Urothelium cell line (cell line): ENCODE data around the gene NYAP2.

ENCODE experiments used
- DNase-seq: peaks from one replicate; pipeline ENCODE4 v3.0.0; 2011; ENCODE audit warnings: low spot score, mixed read lengths
- FAIRE-seq: peaks from 2 replicates; lab custom pipeline; 2011; peaks lifted over from hg19 to GRCh38; lab: Jason Lieb, UNC

NYAP2 gene

GRCh38 chr2:225425284-225425683, 25.8 kb downstream of the NYAP2 start:
- FAIRE-seq, result no peak
- no peak for DNase-seq

GRCh38 chr2:225428360-225428759, 28.9 kb downstream of the NYAP2 start:
- DNase-seq, result no peak
- FAIRE-seq, result no peak

GRCh38 chr2:225429717-225430116, 30.2 kb downstream of the NYAP2 start:
- FAIRE-seq, result no peak
- no peak for DNase-seq

DNA sequence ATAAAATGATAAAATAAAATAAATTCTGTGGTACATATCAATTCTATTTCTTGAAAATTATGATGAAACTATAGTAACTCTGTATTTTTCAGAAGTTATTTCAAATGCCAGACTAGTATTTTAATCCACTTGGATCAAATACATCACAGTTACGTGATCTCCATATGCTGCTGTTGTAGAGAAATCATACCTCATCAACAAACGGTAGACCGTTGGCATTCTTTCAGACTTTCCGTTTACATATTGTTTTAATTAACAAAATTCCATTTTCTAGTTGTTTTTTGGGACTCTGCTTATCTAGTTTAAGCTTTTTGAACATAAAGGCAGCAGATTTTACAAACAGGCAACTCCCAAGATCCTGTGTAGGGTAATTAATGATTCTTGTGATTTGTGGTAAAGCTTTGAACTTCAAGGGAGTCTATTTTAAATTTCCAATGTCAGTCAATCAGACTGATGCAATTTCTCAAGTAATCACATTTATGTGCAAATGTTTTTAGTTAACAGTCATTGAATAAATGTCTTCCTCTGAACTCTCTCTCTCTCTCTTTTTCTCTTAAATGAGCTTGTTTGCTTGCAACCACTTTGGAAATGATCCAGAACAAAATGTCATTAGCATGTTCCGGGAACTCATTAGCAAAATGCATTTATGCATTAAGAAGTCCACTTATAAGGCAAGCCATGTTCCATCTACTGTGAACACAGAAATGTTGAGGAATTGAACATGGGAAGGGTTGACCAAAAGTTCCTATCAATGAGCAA, 31.8 kb downstream of the NYAP2 start:
- no peak for FAIRE-seq
- no peak for DNase-seq

DNA sequence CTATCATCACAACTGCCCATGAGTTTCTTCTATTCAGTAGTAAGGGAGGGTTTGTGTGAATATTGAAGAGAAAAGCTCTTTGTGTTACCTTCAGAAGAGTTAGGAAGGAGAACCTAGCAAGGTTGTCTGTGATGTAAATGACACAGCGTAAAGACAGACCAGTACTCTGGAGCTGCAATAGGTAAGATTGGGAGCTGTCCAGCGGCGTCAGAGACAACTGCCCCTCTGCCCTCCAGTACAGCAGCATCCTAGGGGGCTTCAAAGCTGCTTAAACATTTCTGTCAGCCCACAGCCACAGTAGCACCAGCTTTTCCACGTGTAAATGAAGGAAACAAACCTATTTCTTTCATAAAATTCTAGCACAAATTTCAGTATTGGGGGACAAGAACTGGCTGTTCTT, 34.5 kb downstream of the NYAP2 start:
- DNase-seq (peak; percentile 3), FAIRE-seq (no peak)

DNA sequence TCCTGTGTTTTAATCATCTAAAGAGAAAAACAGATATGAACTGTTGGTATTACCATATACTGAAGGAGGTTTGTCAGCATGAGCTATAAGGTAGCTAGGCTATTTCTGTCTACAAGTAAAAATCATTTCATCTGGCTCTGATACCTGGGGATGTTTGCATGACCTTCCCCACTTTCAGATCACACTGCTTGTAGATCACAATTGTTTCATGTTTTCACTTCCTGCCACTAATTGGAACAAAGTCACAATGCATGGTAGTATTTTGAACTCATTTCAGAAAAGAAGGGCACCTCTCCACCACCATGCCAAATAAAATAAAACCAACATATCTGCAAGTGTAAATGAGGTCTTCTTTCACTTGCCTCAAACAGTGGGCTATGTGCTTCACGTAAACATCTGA, 37.8 kb downstream of the NYAP2 start:
- DNase-seq, result no peak
- FAIRE-seq, result no peak

- DNase-seq (no peak), FAIRE-seq (no peak)
Observed at GRCh38 chr2:225438248-225438647, 38.7 kb downstream of the NYAP2 start.

- FAIRE-seq (no peak), DNase-seq (no peak)
Observed at GRCh38 chr2:225452677-225453076, 53.2 kb downstream of the NYAP2 start.

- DNase-seq (no peak), FAIRE-seq (no peak)
Observed at GRCh38 chr2:225454412-225454811, 54.9 kb downstream of the NYAP2 start.

GRCh38 chr2:225456619-225457260, 57.2 kb downstream of the NYAP2 start:
- FAIRE-seq, result no peak
- DNase-seq, result no peak

GRCh38 chr2:225457482-225457881, 58.0 kb downstream of the NYAP2 start:
- DNase-seq (no peak), FAIRE-seq (no peak)

GRCh38 chr2:225458431-225459117, 59.1 kb downstream of the NYAP2 start:
- no peak for FAIRE-seq
- DNase-seq, result no peak

DNA sequence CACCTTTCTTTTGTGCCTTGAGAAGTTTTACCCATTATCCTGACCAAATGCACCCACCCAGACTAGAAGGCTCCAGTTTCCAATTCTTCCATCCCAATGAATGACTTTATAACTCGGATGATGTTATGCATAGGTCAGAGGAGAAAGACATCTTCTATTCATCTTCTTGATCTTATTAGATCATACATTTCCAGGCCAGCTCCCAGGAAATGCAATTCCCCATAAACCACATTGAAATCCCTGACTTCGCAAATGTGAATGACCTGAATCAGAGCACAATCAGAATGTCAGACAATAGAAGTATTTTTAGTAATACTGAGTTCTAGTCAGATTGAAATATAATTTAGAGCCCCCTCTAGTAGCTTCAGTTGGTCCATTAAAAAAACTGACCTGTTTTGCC, 62.9 kb downstream of the NYAP2 start:
- FAIRE-seq (no peak), DNase-seq (no peak)

GRCh38 chr2:225462945-225463344, 63.4 kb downstream of the NYAP2 start:
- no peak for FAIRE-seq

GRCh38 chr2:225463449-225463848, 63.9 kb downstream of the NYAP2 start:
- DNase-seq (no peak), FAIRE-seq (no peak)

More at GRCh38 chr2:225462945-225463344, 63.4 kb downstream of the NYAP2 start:
- no peak for DNase-seq

GRCh38 chr2:225464346-225465025, 65.0 kb downstream of the NYAP2 start:
- peak; percentile 16 for DNase-seq

DNA sequence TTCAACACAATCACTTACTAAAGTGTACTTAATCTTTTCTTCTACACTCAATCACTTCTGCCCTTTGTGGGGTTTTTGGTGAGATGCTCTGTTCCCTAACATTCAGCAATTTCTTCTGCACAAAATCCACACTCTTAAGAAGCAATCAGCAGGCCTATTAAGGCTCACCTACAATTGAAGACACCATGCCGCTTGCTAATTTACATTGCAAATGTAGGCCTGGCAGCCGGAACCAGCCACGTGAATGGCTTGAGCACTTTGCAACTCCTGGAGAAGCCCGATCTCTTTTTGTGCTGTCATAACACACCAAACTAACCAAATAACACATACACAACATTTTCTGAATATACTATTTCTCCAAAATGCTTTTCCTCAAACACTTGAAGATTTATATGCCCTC, 66.3 kb downstream of the NYAP2 start:
- FAIRE-seq, result no peak
- no peak for DNase-seq

More at GRCh38 chr2:225464346-225465025, 65.0 kb downstream of the NYAP2 start:
- FAIRE-seq, result no peak

- FAIRE-seq, result no peak
- peak; percentile 28 for DNase-seq
Observed at GRCh38 chr2:225466891-225467604, 67.5 kb downstream of the NYAP2 start.

- FAIRE-seq (no peak), DNase-seq (no peak)
Observed at GRCh38 chr2:225468131-225468530, 68.6 kb downstream of the NYAP2 start.

- DNase-seq, result no peak
- no peak for FAIRE-seq
Observed at GRCh38 chr2:225471039-225471438, 71.5 kb downstream of the NYAP2 start.

GRCh38 chr2:225471482-225471881, 72.0 kb downstream of the NYAP2 start:
- DNase-seq (no peak), FAIRE-seq (no peak)
